GM12891 (cell line): Measurements from ENCODE around the gene VWF.

Source experiments
- DNase-seq: peaks from one replicate; pipeline ENCODE4 v3.0.0; 2011; ENCODE audit warnings: low spot score; ENCODE audit not compliant: insufficient read length
- FAIRE-seq: peaks from 2 replicates; lab custom pipeline; 2011; peaks lifted over from hg19 to GRCh38; lab: Jason Lieb, UNC
- PAX5 ChIP-seq: IDR thresholded peaks from 2 replicates; pipeline ENCODE4 v1.6.1; 2011; ENCODE audit warnings: low read length, moderate library complexity, mild to moderate bottlenecking; ENCODE audit not compliant: insufficient read depth, severe bottlenecking
- POLR2A ChIP-seq: IDR thresholded peaks from 2 replicates; pipeline ENCODE4 v1.6.1; 2011; ENCODE audit warnings: low read depth, low read length, control low read depth
- POLR2AphosphoS5 ChIP-seq: IDR thresholded peaks from 2 replicates; pipeline ENCODE4 v1.6.1; 2011; ENCODE audit warnings: low read depth, low read length, control low read depth
- POU2F2 ChIP-seq: IDR thresholded peaks from 2 replicates; pipeline ENCODE4 v1.6.1; 2011; ENCODE audit warnings: low read depth, mild to moderate bottlenecking, control low read depth, low read length, moderate library complexity
- SPI1 ChIP-seq: IDR thresholded peaks from 2 replicates; pipeline ENCODE4 v1.6.1; 2011; ENCODE audit warnings: low read depth, low read length, control low read depth
- TAF1 ChIP-seq: IDR thresholded peaks from 2 replicates; pipeline ENCODE4 v1.6.1; 2011; ENCODE audit warnings: low read depth, low read length, control low read depth

The VWF gene

DNA sequence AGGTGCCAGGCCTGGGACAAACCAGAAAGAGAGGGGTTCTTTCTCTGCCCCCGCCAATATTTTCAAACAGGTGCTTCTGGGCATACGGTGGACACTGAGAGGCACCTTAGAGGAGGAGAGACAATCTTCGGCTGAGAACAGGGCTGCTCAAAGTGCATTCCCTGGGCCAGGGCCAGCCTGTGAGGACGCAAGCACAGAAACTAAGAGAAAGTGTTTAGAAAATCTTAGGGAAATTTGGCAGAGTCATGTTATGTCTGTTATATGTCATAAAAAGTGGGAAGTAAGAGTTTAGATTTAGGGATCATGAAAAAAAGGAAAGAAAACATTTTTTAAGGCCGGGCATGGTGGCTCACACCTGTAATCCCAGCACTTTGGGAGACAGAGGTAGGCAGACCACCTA is 83.7 kb downstream of the VWF start:
- FAIRE-seq = no peak
- DNase-seq = no peak
- TF ChIP-seq SPI1 = no peak

- FAIRE-seq (peak; percentile 94), DNase-seq (peak; percentile 42)
- TF ChIP-seq POU2F2 (no peak), PAX5 (no peak), SPI1 (no peak), TAF1 (no peak), POLR2A (no peak), POLR2AphosphoS5 (no peak)
Measured at GRCh38 chr12:6039894-6040601, 84.4 kb downstream of the VWF start.

DNA sequence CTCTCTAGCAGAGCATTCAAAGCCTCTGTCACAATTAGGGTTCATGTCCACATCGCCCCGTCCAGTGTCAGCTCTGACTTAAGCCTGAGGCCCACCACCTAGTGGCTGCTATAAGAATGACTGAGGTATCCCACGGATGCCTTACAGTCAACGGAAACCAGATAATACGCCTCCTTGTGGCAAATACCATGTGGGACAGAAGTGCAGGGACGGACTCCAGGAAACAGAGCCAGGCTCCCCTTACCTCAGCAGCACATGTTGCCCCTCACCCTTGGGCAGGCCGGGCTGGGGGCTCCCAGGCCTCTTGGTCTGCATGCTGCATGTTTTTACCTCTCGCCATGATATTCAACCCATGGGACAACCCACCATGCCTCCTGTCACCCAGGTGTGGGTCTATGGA is 86.3 kb downstream of the VWF start:
- DNase-seq (peak; percentile 56), FAIRE-seq (peak; percentile 95)

DNA sequence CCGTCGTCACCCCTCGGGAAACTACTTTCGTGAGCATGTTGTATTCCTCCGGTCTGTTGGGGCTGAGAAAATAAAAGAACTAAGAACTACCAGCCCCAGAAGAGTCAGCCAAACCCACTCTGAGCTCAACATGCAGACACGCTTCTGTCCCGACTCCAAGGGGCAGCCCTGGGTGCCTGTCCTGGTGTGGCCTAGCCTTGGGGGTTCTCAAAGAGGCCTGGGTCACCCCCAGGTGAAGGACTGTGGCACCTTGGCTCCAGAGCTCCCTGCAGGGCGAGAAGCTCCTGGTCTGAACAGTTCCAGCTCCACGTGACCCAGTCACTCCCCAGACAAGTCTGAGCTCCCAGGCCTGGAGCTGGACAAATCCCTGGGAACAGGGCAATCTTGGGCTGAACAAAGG is 87.0 kb downstream of the VWF start:
- no peak for TF ChIP-seq SPI1
- TF ChIP-seq POLR2AphosphoS5 = no peak
- no peak for TF ChIP-seq POLR2A
- no peak for TF ChIP-seq POU2F2
- TF ChIP-seq TAF1 = no peak
- TF ChIP-seq PAX5 = no peak
- FAIRE-seq (no peak), DNase-seq (no peak)

More for the DNA sequence above, 86.3 kb downstream of the VWF start:
- TF ChIP-seq PAX5 = no peak
- no peak for TF ChIP-seq SPI1
- no peak for TF ChIP-seq POU2F2
- no peak for TF ChIP-seq POLR2A
- no peak for TF ChIP-seq TAF1
- no peak for TF ChIP-seq POLR2AphosphoS5

DNA sequence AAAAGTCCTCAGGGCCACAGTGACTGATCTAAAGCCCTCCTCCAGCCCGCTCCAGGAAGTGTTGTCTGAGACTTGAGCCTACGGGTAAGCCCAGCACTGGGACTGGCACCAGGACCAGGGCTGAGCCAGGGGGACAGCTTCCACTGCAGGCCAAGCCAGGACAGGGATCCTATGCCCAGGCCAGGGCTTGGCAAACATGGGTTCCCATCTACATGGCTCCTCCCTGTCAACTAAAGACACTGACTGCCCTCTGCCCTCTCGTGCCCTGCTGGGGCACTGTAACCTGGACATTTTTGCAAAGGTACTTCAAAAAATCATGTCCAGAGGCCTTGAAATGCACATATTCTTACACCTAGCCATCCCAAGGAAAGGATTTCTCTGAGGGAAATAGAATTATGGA is 88.0 kb downstream of the VWF start:
- FAIRE-seq (no peak), DNase-seq (no peak)
- no peak for TF ChIP-seq POLR2AphosphoS5
- no peak for TF ChIP-seq SPI1
- TF ChIP-seq TAF1 = no peak
- no peak for TF ChIP-seq POLR2A
- TF ChIP-seq POU2F2 = no peak
- TF ChIP-seq PAX5 = no peak

- DNase-seq (no peak), FAIRE-seq (no peak)
- TF ChIP-seq POLR2A (no peak), TAF1 (no peak), POLR2AphosphoS5 (no peak), PAX5 (no peak), SPI1 (no peak), POU2F2 (no peak)
Measured at GRCh38 chr12:6034596-6034995, 89.9 kb downstream of the VWF start.

GRCh38 chr12:6033546-6033945 is 90.9 kb downstream of the VWF start:
- DNase-seq (no peak), FAIRE-seq (no peak)
- TF ChIP-seq SPI1 (no peak), TAF1 (no peak), PAX5 (no peak), POU2F2 (no peak), POLR2A (no peak), POLR2AphosphoS5 (no peak)

DNA sequence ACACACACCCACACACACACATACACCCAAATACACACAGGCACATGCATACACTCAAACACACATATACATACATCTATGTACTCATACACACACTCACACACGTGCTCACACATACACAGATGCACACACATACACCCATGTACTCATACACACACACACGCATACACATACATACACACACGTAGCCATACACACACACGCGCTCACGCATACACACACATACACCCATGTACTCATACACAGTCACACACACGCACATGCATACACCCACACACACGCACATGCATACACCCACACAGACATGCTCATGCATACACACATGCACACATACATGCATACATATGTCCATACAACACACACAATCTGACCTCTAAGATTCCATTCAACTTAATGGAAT is 91.7 kb downstream of the VWF start:
- DNase-seq = no peak
- TF ChIP-seq PAX5 (no peak), POU2F2 (no peak), POLR2A (no peak), SPI1 (no peak), POLR2AphosphoS5 (no peak), TAF1 (no peak)
- peak; percentile 80 for FAIRE-seq

GRCh38 chr12:6031001-6031400 is 93.5 kb downstream of the VWF start:
- DNase-seq = no peak
- FAIRE-seq = no peak
- TF ChIP-seq POLR2AphosphoS5 (no peak), PAX5 (no peak), POU2F2 (no peak), TAF1 (no peak), POLR2A (no peak), SPI1 (no peak)

GRCh38 chr12:6030081-6030480 is 94.4 kb downstream of the VWF start:
- DNase-seq (no peak), FAIRE-seq (no peak)
- TF ChIP-seq POLR2AphosphoS5 (no peak), POU2F2 (no peak), POLR2A (no peak), PAX5 (no peak), SPI1 (no peak), TAF1 (no peak)
